Femur (tissue), 1 donor: ENCODE results near the gene NRTN.

ENCODE experiments used
- DNase-seq: peaks from one replicate; pipeline ENCODE4 v3.0.0-alpha.2; 2017

The NRTN gene

DNA sequence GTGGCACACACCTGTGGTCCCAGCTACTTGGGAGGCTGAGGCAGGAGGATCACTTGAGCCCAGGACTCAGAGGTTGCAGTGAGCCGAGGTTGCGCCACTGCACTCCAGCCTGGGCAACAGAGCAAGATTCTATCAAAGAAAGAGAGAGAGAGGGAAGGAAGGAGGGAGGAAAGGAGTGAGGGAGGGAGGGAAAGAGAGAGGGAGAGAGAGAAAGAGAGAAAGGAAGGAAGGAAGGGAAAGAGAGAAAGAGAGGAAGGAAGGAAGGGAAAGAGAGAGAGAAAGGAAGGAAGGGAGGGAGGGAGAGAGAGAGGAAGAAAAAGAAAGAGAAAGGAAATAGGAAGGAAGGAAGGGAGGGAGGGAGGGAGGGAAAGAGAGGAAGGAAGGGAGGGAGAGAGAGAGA is 12.4 kb downstream of the NRTN start:
- no peak for DNase-seq

DNA sequence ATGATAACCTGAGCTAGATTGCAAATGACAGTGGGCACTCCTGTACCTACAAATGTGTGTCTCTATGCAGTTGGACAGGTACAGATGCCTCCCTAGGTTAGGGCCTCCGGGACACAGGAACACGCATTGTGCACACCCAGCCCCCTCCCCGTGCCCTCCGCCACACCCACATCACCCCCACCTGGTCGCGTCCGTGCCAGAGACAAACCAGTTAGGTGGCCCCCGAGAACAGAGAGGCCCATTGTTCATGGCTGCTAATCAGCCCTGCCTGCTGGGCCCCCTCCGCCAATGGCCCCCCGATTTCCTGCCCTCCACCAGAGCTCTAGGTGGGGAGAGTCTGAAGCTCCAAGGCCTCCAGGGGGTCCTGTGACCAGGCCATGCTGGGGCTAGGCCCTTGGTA is 13.7 kb downstream of the NRTN start:
- DNase-seq: no peak

DNA sequence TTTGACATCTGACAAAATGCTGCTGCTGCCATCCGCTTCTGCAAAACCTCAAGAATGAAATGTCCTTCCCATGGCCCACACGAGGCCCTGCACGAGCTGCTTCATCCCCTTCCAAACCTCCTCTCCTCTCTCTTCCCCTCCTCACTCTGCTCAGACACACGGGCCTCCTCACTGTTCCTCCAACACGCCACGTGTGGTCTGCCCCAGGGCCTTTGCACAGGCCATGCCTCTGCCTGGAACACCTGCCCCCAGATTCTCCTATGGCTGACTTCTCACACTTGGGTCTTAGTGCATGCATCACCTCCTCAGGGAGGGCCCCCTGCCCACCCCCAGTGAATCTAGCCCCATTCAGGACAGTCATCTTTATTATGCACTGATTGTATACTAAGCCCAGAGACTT is 15.9 kb downstream of the NRTN start:
- no peak for DNase-seq

DNA sequence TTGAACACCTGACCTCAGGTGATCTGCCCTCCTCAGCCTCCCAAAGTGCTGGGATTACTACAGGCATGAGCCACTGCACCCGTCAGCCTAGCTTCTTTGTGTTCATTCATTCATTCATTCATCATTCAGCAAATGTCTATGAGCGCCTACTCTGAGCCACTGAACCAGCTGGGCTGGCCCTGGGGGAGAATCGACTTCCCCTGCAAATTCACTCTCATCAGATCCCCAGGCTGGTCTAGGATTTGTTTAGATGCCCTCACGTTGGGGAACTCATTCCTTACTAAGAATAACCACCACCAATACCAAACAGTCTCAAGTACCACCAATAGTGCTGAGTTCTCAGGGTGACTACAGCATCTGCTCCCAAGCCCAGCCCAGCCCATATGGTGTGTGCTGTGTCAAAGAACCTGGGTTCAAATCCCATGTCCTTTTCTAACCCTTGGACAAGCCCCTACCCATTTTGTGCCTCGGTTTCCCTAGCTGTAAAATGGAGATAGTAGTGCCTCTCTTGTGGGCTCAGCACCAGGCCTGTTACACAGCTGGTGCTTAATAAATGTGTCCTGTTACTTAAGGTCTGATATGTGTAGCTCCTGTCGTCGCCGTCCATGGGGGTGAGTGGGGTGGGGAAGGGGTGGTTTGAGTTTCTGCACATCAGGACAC is 16.8 kb downstream of the NRTN start:
- DNase-seq: no peak

DNA sequence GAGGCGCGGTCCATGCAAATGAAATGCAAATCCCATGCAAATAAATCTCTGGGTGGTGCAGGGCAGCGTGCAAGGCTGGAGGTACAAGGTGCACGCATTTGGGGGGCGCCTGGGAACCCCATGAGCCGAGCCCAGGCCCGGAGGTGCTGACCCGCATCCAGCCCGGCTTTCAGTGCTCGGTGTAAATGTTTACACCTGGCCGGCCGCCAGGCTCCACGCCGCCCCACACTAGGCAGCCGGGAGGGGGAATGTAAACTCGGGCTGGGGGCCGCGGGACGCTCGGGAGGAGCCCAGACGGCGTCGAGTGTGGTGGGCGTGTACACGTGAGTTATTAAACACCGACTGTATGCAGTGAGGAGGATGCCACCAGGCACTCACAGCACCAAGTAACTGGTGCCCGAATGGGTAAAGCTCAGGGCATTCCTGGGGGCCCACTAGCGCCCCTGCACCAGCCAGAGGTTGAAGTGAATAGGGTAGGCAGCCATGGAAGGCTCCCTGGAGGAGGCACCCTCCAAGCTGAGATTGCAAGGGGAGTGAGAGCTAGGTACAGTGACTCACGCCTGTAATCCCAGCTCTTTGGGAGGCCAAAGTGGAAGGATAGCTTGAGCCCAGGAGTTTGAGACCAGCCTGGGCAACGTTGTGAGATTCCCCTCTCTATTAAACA is 17.4 kb downstream of the NRTN start:
- no peak for DNase-seq

DNA sequence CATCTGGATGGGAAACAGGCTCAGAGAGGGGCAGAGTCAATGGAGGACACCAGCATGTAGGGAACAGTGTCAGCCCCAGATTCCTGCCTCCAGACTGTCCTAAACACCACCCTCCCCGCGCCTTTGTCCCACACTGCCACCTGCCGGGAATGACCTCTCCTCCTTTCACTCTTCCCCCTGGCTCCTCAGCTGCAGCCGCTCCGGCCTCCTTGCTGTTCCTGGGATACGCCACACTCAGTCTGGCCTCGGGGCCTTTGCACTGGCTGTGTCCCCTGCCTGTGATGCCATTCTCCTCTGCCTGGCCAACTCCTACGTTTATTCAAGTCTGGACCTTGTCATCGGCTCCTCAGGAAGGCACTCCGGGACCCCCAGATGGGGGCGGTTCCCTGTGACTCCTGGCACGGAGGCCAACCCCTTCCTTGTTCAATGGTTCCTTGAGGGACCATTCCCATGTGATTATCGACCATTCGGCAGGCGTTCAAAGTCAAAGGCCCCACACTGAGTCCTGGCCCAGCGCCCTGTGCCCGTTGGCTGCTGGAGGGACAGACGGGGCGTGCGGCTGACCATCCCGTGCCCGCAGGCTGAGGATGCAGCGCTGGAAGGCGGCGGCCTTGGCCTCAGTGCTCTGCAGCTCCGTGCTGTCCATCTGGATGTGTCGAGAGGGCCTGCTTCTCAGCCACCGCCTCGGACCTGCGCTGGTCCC is 18.9 kb downstream of the NRTN start:
- DNase-seq: no peak

DNA sequence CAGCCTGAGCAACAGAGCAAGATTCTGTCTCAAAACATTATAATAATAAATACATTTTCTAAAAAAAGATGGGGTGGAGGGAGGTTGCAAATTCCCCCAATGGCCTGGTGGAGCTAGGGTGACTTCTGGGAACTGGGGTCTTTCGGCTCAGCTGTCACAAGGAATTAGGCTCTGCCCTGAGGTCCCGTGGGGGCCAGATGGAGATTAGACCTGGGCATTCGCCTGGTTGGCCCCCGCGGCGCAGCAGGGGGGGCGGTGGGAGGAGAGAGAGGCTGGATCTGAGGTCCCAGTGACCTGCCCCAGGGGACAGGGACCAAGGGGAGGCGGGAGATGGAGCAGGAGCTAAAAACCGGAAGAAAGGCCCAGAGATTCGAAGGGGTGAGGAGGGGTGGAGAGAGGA is 19.9 kb downstream of the NRTN start:
- DNase-seq: no peak

DNA sequence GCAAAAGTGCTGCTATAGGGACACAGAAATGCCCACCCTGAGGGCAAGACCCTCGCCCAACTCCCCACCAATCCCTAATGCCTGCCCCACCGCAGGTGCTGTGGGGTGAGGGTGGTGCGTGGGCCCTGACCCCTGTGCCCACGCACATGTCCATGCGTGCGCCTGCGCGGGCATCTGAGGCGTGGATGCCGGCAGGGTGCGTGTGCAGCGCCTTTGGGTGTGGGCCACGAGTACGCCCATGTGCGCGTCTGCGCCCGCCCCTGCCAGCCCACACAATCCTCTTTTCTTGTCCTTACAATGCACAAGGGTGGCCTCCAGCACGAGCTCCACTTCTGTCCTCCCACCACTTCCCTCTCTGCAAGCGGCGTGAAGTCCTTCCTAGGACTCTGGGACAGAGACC is 20.3 kb downstream of the NRTN start:
- no peak for DNase-seq

DNA sequence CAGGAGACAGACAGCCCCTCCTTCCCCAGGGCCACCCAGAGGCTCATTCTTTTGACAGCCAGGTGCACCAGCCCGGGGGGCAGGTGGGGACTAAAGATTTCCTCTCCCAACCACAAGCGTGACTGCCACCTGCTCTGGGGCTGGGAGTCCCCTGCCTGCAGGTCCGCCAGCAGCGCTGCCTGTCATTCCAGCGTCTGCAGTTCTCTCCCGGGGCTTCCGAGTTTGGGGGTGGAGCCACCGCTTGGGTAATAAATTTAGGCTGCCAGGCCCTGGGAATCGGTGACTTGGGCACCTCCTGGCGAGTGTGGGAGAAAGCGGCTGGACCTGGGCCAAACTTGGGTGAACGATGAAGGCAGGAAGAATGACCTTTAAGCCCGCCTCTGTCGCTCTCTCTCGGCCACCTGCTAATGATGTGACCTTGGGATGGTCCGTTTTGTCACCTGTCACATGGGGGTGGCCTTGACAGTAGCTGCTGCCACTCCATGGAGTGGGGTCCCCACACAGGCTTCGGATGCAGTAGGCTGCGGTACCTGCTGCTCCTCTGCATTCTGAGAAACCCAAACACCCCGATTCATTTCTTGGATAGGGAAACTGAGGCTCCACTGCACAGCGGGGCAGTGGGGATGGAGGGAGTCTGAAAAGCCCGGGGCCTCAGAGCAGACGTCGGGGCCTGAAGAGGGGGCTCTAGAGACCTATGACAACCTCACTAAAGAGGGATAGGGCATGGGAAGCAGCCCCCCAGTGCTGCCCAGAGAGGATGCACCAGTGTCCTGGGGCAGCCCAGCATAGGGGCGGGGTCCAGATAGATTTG is 21.9 kb downstream of the NRTN start:
- peak; percentile 65 for DNase-seq

DNA sequence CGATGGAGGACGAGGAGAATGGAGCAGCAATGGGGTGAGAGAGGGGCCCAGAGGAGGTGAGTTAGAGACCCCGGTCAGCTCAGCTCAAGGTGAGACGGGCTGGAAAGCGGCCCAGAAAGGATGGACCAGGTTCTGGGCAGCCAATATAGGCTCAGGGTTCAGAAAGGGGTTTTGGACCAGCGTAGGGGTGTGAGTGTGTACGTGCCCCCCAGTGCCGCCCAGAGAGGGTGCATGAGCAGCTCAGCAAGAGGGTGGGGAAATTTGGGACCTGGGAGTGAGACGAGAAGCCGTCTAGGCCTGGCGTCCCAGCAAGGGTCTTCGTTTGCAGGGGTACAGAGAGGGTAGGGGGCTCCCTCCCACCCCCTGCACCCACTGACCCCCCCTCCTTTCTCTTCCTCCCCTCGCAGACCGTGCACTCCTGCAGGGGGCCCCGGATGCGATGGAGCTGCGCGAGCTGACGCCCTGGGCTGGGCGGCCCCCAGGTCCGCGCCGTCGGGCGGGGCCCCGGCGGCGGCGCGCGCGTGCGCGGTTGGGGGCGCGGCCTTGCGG is 22.5 kb downstream of the NRTN start:
- DNase-seq: no peak

DNA sequence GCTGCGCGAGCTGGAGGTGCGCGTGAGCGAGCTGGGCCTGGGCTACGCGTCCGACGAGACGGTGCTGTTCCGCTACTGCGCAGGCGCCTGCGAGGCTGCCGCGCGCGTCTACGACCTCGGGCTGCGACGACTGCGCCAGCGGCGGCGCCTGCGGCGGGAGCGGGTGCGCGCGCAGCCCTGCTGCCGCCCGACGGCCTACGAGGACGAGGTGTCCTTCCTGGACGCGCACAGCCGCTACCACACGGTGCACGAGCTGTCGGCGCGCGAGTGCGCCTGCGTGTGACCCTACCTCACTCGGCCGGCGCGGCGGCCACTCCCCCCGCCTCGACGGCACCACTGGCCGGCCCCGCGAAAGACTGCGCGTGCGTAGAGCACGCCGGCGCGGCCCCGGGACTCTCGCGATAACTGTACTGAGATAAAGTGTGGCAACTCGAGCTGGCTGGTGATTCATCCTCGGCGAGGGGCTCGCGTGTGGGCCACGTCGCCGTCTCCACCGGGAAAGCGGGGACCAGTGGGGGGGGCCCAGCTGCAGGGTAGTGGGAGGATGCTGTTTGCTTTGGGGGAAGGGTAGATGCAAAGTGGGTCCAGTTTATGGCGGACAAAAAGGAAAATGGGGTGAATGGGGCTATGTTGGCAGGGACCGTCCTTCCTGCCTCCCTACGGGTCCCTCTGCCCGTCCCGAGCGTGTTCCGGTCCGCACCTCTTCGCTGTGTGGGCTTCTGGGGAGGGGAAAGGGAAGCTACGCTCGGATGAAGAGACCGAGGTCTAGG is 23.2 kb downstream of the NRTN start:
- peak; percentile 97 for DNase-seq

DNA sequence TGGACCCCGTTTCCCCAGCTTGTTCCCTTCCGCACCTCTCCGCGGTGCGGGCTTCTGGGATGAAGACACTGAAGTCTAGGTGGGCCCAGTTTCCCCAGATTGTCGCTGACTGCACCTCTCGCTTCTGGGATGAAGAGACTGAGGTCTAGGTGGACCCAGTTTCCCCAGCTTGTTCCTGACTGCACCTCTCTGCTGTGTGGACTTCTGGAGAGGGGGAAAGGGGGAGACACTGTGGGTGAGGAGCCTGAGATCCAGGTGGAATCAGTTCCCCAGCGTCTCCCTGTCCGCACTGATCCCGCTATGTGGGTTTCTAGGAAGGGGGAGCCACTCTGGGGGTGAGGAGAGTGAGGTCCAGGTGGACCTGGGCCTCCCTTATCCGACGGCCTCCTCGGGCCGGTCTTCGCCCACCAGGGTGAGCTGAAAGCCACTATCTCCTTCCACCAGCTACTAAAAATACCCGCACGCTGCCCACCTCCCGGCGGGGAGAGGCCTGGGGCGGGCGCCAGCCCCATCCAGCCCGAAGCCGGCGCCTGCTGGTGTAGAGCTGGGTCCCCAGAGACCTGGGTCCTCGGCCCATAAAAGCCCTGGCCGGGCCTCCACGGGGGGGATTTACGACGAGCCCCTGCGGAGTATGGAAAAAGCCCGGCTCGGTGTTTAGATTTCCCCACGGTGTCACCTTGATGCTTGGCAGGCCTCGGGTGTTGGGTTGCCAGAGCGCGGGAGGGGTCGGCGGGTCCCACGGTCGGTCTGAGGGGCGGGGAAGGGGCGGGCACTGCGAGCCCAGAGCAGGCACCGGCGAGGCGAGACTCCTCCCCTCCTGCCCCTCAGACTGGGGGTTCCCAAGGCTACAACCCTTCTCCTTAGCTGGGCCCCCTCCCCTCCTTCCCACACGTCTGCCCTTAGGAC is 24.0 kb downstream of the NRTN start:
- DNase-seq: peak; percentile 71

DNA sequence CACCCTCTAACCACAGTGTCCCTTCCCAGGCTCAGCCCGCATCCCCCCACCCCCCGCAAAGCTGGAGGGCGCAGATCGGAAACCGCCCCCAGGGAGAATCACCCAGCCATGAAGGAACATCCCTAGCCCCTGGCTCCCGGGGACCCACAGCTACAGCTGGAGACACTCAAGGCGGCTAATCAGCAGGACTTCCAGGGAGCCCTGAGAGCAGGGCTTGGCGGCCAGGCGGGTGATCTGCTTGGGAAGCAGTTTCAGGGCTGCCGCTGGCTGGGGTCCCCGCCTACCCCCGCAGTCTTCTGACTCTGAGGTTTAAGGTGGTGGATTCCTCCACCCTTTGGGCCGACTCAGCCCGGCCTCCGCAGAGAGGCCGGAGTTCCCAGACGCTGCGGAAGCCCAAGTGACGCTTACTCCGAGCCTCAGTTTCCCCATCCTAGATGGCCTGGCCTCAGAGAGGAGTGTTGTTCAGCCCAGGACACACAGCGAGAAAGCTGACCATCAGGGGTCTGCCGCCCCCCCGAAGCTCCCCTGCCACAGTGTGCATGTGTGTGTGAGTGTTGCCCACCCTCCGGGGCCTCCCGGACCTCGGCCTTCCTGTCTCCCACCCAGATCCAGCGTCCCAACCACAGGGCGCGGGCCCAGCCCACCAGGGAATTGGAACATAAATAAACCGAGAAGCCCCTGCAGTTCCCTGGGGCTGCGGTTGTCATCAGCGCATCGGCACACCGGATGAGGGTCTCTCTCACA is 24.9 kb downstream of the NRTN start:
- DNase-seq: no peak

DNA sequence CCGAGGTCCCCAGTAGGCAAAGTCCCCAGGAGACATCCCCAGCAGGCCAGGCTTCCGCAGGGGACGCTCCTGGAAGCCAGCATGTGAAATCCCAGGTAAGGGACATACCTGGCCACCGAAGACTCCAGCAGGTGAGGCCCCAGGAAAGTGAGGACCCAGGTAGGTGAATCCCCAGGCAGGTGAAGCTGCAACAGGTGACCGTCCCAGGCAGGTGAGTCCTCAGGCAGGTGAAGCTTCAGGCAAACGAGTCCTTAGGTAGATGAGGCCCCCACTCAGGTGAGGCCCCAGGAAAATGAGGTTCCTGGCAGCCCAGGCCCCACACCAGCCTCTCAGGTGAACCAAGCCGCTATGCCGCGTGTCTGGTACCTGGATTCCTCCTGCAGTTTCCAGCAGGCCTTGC is 26.3 kb downstream of the NRTN start:
- DNase-seq: no peak

DNA sequence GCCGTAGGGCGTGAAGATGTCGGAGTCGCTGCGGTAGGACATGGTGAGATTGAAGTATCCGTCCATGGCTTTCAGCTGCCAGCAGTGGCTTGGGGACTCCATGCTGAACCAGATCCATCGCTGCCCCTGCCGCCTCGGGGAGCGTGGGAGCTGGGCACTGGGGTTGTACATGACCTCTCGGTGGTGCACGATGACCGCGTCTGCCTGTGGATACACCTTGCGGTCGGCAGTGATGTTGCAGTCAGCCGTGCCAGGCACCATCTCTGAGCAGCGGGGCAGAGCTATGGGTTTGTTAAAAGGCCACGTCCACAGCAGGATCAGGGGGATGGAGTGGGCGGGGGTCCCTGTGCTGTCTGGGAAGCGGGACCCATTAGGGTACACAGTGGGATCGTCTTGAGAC is 27.2 kb downstream of the NRTN start:
- DNase-seq: no peak

DNA sequence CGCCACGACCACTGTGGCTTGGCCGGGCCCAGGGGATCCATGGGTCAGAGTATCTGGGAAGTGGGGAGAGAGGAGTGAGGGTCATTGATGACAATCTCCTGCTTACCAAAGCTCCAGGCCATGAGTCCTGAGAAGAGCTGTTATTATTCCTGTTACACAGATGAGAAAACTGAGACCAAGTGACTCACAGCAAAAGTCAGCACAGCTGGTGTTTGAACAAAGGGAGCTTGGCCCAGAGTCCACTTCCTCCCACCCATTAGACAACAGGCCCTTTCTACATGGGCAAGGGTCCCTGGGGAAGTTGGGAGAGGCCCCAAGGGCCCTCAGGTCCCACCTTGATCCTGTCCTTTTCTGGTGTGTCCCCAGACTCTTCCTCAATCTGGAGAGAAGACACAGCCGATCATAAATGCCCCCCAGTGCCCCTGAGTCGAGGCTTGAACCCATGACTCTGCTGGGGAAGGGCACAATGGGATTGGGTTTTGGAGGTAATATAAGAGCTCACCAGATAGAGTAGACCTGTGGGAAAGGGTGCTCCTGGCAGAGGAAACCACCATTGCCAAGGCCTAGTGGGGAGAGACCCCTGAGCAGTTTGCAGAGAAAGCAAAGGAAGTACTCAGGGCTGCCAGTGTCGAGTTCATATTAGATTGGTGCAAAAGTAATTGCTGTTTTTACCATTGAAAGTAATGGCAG is 27.8 kb downstream of the NRTN start:
- DNase-seq: no peak

DNA sequence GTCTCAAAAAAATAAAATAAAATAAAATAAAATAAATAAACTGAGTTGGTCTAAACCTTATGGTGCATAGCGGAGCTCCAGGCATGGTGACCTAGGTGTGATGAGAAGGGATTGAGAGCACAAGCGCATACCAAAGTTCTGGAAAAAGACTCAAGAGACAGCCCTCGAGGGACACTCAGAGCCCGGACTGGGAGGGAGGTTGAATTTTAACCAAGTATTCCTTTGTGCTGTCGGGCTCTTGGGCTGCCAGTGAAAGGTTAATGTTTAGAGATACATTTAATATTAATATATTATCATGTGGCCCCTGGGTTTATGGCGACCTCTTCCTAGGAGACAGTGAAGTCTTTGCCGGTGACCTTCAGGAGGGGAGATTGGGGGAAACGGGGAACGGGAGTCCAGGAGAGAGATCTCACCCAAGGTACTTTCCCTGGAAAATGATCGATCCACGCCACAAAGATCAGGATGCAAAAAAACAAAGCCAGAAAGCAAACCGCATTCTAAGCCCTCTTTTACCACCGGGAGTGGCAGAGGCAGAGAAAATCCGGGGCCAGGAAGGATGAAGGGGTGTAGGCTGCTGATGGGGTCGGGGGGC is 33.0 kb downstream of the NRTN start:
- no peak for DNase-seq

DNA sequence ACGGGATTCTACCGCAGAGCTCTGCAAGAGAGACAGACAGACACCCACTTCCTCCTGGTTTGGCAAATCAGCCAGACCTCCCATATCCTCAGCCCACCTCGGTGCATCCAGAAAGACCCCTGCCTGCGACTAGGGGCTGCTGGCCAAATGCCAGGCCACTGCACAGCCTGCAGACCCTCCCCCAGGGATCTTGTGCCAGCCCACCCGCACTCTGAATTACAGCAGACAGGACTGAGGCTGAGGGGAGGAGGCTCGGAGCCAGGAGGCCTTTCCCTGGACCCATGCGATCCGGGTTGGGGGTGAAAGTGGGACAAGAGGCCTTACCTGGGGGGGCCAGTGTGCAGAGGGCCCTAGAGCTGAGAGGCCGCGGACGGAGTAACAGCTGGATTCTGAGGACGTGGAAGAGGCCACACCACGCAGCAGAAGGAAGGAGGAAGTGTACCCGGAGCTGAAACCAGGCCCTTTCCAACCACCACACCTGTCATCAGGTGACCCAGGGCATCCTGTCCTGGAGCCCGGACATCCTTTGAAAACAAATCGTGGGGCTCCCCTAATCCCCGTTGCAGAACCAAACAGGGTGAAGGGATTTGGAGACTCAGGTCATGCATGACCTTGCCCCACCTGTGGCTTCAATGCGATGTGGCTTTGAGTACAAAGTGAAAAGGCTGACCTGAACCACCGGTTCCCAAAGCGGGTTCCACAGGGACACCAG is 33.6 kb downstream of the NRTN start:
- DNase-seq: no peak
